HG02973 (cell line): ENCODE measurements around the gene GAST.
"Not testable (repeated sequence)": the region's sequence is repeated elsewhere in the genome, so short reads cannot be mapped to it uniquely, and the experiment has no call there.

Source experiments
- ATAC-seq: cut with Tn5 transposase; IDR thresholded peaks from one replicate; pipeline ENCODE4 v1.9.1; 2021; ENCODE audit warnings: moderate library complexity; ENCODE audit not compliant: unreplicated experiment

Gene GAST

GRCh38 chr17:41711669-41712400 lies at the start of gene GAST:
GAST (plus strand) TSS chr17:41712331; CDS start chr17:41715437, 3,106 bp downstream.
- ATAC-seq, result no peak

- ATAC-seq, result no peak
These were observed 48.5 kb upstream of the GAST start for GRCh38 chr17:41663451-41664171.

- no peak for ATAC-seq
These were observed 48.0 kb upstream of the GAST start for GRCh38 chr17:41664172-41664457.

- ATAC-seq, result no peak
These were observed 47.3 kb upstream of the GAST start for GRCh38 chr17:41664587-41665565.

- ATAC-seq, result peak; percentile 59
These were observed 46.4 kb upstream of the GAST start for GRCh38 chr17:41665566-41666236.

GRCh38 chr17:41666237-41666641 lies 45.9 kb upstream of the GAST start:
- peak; percentile 24 for ATAC-seq

GRCh38 chr17:41666708-41667279 lies 45.3 kb upstream of the GAST start:
- ATAC-seq, result peak; percentile 40

- ATAC-seq, result no peak
These were observed 44.7 kb upstream of the GAST start for GRCh38 chr17:41667280-41668041.

- no peak for ATAC-seq
These were observed 40.0 kb upstream of the GAST start for GRCh38 chr17:41672153-41672552.

- not testable (repeated sequence) for ATAC-seq
These were observed 36.7 kb upstream of the GAST start for GRCh38 chr17:41675157-41676057.

GRCh38 chr17:41676058-41676419 lies 36.1 kb upstream of the GAST start:
- ATAC-seq, result no peak

GRCh38 chr17:41678411-41678906 lies 33.7 kb upstream of the GAST start:
- no peak for ATAC-seq

GRCh38 chr17:41678907-41679739 lies 33.0 kb upstream of the GAST start:
- ATAC-seq, result peak; percentile 62

- no peak for ATAC-seq
These were observed 32.2 kb upstream of the GAST start for GRCh38 chr17:41679740-41680425.

GRCh38 chr17:41680426-41681040 lies 31.6 kb upstream of the GAST start:
- ATAC-seq, result no peak

- no peak for ATAC-seq
These were observed 30.4 kb upstream of the GAST start for GRCh38 chr17:41681776-41682175.

- no peak for ATAC-seq
These were observed 29.5 kb upstream of the GAST start for GRCh38 chr17:41682631-41683030.
